Fibroblast of lung (primary cell): ENCODE data around the gene WNT3A. TPM values are rescaled to one million over a fixed set of nuclear protein-coding genes. Genes with fewer than 3 reads are reported as not detected.

Experiments
- DNase-seq, 2 donors: peaks; one replicate each; pipeline versions ENCODE4 v3.0.0 to v3.0.0-alpha.2; 2010; ENCODE audit warnings: low read depth in 2 of 2
- H2AFZ ChIP-seq: 2 replicates; pipeline ENCODE4 v1.5.1; 2012; ENCODE audit warnings: low read length, control low read depth, inconsistent platforms
- H3K27ac ChIP-seq: 2 replicates; pipeline ENCODE4 v1.5.1; 2011; ENCODE audit warnings: low read length, control low read depth; ENCODE audit not compliant: insufficient read depth
- H3K27me3 ChIP-seq: 2 replicates; pipeline ENCODE4 v1.5.1; 2011; ENCODE audit warnings: mild to moderate bottlenecking, low read length; ENCODE audit not compliant: control insufficient read depth, insufficient read depth
- H3K36me3 ChIP-seq: 2 replicates; pipeline ENCODE4 v1.5.1; 2011; ENCODE audit warnings: low read length; ENCODE audit not compliant: control insufficient read depth, insufficient read depth
- H3K4me1 ChIP-seq: 2 replicates; pipeline ENCODE4 v1.5.1; 2011; ENCODE audit warnings: low read length; ENCODE audit not compliant: control insufficient read depth, insufficient read depth; ENCODE audit errors: extremely low read depth
- H3K4me2 ChIP-seq: 2 replicates; pipeline ENCODE4 v1.5.1; 2011; ENCODE audit warnings: low read length, control low read depth; ENCODE audit not compliant: insufficient read depth; ENCODE audit errors: extremely low read depth
- H3K4me3 ChIP-seq, 4 experiments: fragments of 200-600 bp in 1 of 4; sonication (generic) in 1 of 4; replicated peaks in 1 of 4; 2 replicates each; pipeline ENCODE4 v1.5.1; 2011 to 2016; ENCODE audit warnings: low read length in 4 of 4, low read depth in 3 of 4, mild to moderate bottlenecking in 3 of 4, control low read depth in 2 of 4, inconsistent platforms in 1 of 4, mixed read lengths in 1 of 4; ENCODE audit not compliant: insufficient read depth in 1 of 4; ENCODE audit errors: control extremely low read depth in 1 of 4
- H3K79me2 ChIP-seq: 2 replicates; pipeline ENCODE4 v1.5.1; 2012; ENCODE audit warnings: mild to moderate bottlenecking, low read length, inconsistent platforms; ENCODE audit not compliant: control insufficient read depth, insufficient read depth
- H3K9ac ChIP-seq: 2 replicates; pipeline ENCODE4 v1.5.1; 2011; ENCODE audit warnings: mild to moderate bottlenecking, low read length, control low read depth; ENCODE audit not compliant: insufficient read depth
- H3K9me3 ChIP-seq: 2 replicates; pipeline ENCODE4 v1.5.1; 2012; ENCODE audit warnings: low read depth, low read length; ENCODE audit not compliant: control insufficient read depth, insufficient read depth
- H4K20me1 ChIP-seq: 2 replicates; pipeline ENCODE4 v1.5.1; 2011; ENCODE audit warnings: low read length; ENCODE audit not compliant: control insufficient read depth, insufficient read depth; ENCODE audit errors: extremely low read depth
- CTCF ChIP-seq, 2 donors: IDR thresholded peaks in 1 of 2; conservative IDR thresholded peaks in 1 of 2; 1 replicate in 1 of 2; 2 replicates in 1 of 2; pipeline ENCODE4 v1.5.1; 2011 to 2012; ENCODE audit warnings: low read length in 2 of 2, control low read depth in 1 of 2, inconsistent platforms in 1 of 2, low read depth in 1 of 2, mild to moderate bottlenecking in 1 of 2
- EZH2 ChIP-seq: IDR thresholded peaks from 2 replicates; pipeline ENCODE4 v1.5.1; 2012; ENCODE audit warnings: low read length, control low read depth, mild to moderate bottlenecking; ENCODE audit errors: missing control alignments
- polyA plus RNA-seq, 2 donors: library from polyadenylated mRNA; depleted of rRNA in 1 of 2; stranded (reverse) in 1 of 2; unstranded in 1 of 2; fragments of >200 nt; gene quantifications; 2 replicates each; pipeline ENCODE4 v1.2.1, GENCODE V29; 2011 to 2012; ENCODE audit warnings: missing spikeins in 1 of 2
- total RNA-seq: library from RNA; depleted of rRNA; stranded (reverse); fragments of >200 nt; gene quantifications from 2 replicates; pipeline ENCODE4 v1.2.1, GENCODE V29; 2014

Gene WNT3A
- total and polyA plus RNA-seq, 2 donors (not counting 1 experiment from before 2014, with no cell fraction given) = not detected

- Histone ChIP-seq H3K4me1 (no peaks in the 10 kb centered on the region), H3K27ac (no peak overlapping the region), H3K4me3 (no peak overlapping the region), H3K4me2 (no peak overlapping the region), H3K9me3 (no peaks in the 10 kb centered on the region), H4K20me1 (no peaks in the 10 kb centered on the region), H3K27me3 (no peaks in the 10 kb centered on the region), H2AFZ (no peak overlapping the region), H3K79me2 (peaks cover 28% of the 10 kb centered on the region), H3K9ac (no peak overlapping the region), H3K36me3 (peaks cover 20% of the 10 kb centered on the region)
- DNase-seq = peak in 1 of 2 donors; percentile 27
- TF ChIP-seq CTCF (conservative IDR thresholded peaks at IDR 0.05 in 1 of 2, IDR thresholded peaks at IDR 0.05 in 1 of 2; ENCODE audit: low read depth in 1 of 2, low read length in 2 of 2) (no peak), EZH2 (no peak)
Observed at GRCh38 chr1:228104526-228105269, 97.9 kb downstream of the WNT3A start.

- H4K20me1 ChIP-seq = no peaks in the 10 kb centered on the region
- no peak overlapping the region for H3K4me3 ChIP-seq
- H3K4me2 ChIP-seq = no peak overlapping the region
- H3K79me2 ChIP-seq = peaks cover 24% of the 10 kb centered on the region
- H3K9ac ChIP-seq = no peak overlapping the region
- peaks cover 16% of the 10 kb centered on the region for H3K36me3 ChIP-seq
- no peak for DNase-seq
- no peak overlapping the region for H3K27ac ChIP-seq
- TF ChIP-seq EZH2 (no peak), CTCF (conservative IDR thresholded peaks at IDR 0.05 in 1 of 2, IDR thresholded peaks at IDR 0.05 in 1 of 2; ENCODE audit: low read depth in 1 of 2, low read length in 2 of 2) (no peak)
- H3K4me1 ChIP-seq = no peaks in the 10 kb centered on the region
- H2AFZ ChIP-seq = no peak overlapping the region
- no peaks in the 10 kb centered on the region for H3K9me3 ChIP-seq
- no peaks in the 10 kb centered on the region for H3K27me3 ChIP-seq
Observed at GRCh38 chr1:228105270-228105995, 98.6 kb downstream of the WNT3A start.

GRCh38 chr1:228105996-228106799 lies 99.4 kb downstream of the WNT3A start:
- Histone ChIP-seq H4K20me1 (no peaks in the 10 kb centered on the region), H3K27me3 (no peaks in the 10 kb centered on the region), H3K4me1 (no peaks in the 10 kb centered on the region), H2AFZ (no peak overlapping the region), H3K9me3 (no peaks in the 10 kb centered on the region), H3K4me2 (no peak overlapping the region), H3K36me3 (peaks cover 10% of the 10 kb centered on the region), H3K4me3 (no peak overlapping the region), H3K79me2 (peaks cover 20% of the 10 kb centered on the region), H3K27ac (no peak overlapping the region), H3K9ac (no peak overlapping the region)
- no peak for TF ChIP-seq CTCF (conservative IDR thresholded peaks at IDR 0.05 in 1 of 2, IDR thresholded peaks at IDR 0.05 in 1 of 2; ENCODE audit: low read depth in 1 of 2, low read length in 2 of 2)
- TF ChIP-seq EZH2 = no peak
- no peak for DNase-seq
